Hepatocyte (in vitro differentiated cells): ENCODE results near the gene DIRAS1. TPM values are rescaled to one million over a fixed set of nuclear protein-coding genes. Genes with fewer than 3 reads are reported as not detected.

ENCODE experiments used
- DNase-seq: peaks from one replicate; pipeline ENCODE4 v3.0.0-alpha.2; 2016; ENCODE audit warnings: low spot score
- H2AFZ ChIP-seq: fragments of 200-600 bp; sonication (generic); 2 replicates; pipeline ENCODE4 v1.6.0; 2016; ENCODE audit warnings: antibody characterized with exemption, mild to moderate bottlenecking
- H3K27ac ChIP-seq: fragments of 200-600 bp; sonication (generic); 2 replicates; pipeline ENCODE4 v1.5.1; 2016; ENCODE audit warnings: mild to moderate bottlenecking
- H3K27me3 ChIP-seq: fragments of 200-600 bp; sonication (generic); 2 replicates; pipeline ENCODE4 v1.6.1; 2016
- H3K36me3 ChIP-seq: fragments of 200-600 bp; sonication (generic); replicated peaks from 2 replicates; pipeline ENCODE4 v1.5.1; 2016; ENCODE audit warnings: low read depth; ENCODE audit not compliant: insufficient read depth
- H3K4me1 ChIP-seq: fragments of 200-600 bp; sonication (generic); 2 replicates; pipeline ENCODE4 v1.5.1; 2016; ENCODE audit warnings: mild to moderate bottlenecking, moderate library complexity; ENCODE audit not compliant: insufficient read depth
- H3K4me2 ChIP-seq: fragments of 200-600 bp; sonication (generic); 2 replicates; pipeline ENCODE4 v1.6.0; 2016
- H3K4me3 ChIP-seq: fragments of 200-600 bp; sonication (generic); 2 replicates; pipeline ENCODE4 v1.5.1; 2016; ENCODE audit warnings: mild to moderate bottlenecking
- H3K79me2 ChIP-seq: fragments of 200-600 bp; sonication (generic); 2 replicates; pipeline ENCODE4 v1.6.0; 2017; ENCODE audit warnings: mild to moderate bottlenecking
- H3K9me2 ChIP-seq: fragments of 200-600 bp; sonication (generic); replicated peaks from 2 replicates; pipeline ENCODE4 v1.6.0; 2017; ENCODE audit warnings: mild to moderate bottlenecking; ENCODE audit not compliant: insufficient read depth
- H3K9me3 ChIP-seq: fragments of 200-600 bp; sonication (generic); 2 replicates; pipeline ENCODE4 v1.5.1; 2016; ENCODE audit warnings: low read depth, mild to moderate bottlenecking
- H4K20me1 ChIP-seq: fragments of 200-600 bp; sonication (generic); 2 replicates; pipeline ENCODE4 v1.6.0; 2016; ENCODE audit warnings: mild to moderate bottlenecking; ENCODE audit not compliant: insufficient read depth, poor library complexity, severe bottlenecking
- CTCF ChIP-seq: fragments of 200-600 bp; sonication (generic); IDR thresholded peaks from 2 replicates; pipeline ENCODE4 v1.5.1; 2016; ENCODE audit warnings: antibody characterized with exemption, mild to moderate bottlenecking; ENCODE audit not compliant: poor library complexity
- EZH2 ChIP-seq: fragments of 200-600 bp; sonication (generic); IDR thresholded peaks from 2 replicates; pipeline ENCODE4 v1.6.1; 2016; ENCODE audit warnings: antibody characterized with exemption, mild to moderate bottlenecking, borderline replicate concordance
- EZH2phosphoT487 ChIP-seq: fragments of 200-600 bp; sonication (generic); IDR thresholded peaks from one replicate; pipeline ENCODE4 v1.6.1; 2018; ENCODE audit warnings: antibody characterized with exemption, mild to moderate bottlenecking, low read depth, moderate library complexity; ENCODE audit not compliant: unreplicated experiment, severe bottlenecking
- WGBS: methylation state at CpG from one replicate; pipeline ENCODE4 v1.1.6; 2016; ENCODE audit warnings: low lambda C conversion rate; ENCODE audit errors: missing lambda C conversion rate; 5-methylcytosine and 5-hydroxymethylcytosine counted together
- polyA plus RNA-seq: library from polyadenylated mRNA; unstranded; fragments of >200 nt; fragmentation: Nextera tagmentation; extraction: Ambion mirVana; gene quantifications from 2 replicates; pipeline ENCODE4 v1.2.1, GENCODE V29; 2016
- total RNA-seq: library from RNA; depleted of rRNA; stranded (reverse); fragments of >200 nt; gene quantifications from 2 replicates; pipeline ENCODE4 v1.2.3, GENCODE V29; 2014

The DIRAS1 gene
- total and polyA plus RNA-seq, 2 experiments from 2014 or later: 1.5 to 2.4 TPM

- no peak for DNase-seq
- 73% methylated on average over 7 of the region's 7 CpGs for WGBS
- H3K9me3 ChIP-seq: no peaks in the 10 kb centered on the region
- no peak overlapping the region for H3K4me3 ChIP-seq
- TF ChIP-seq CTCF (no peak), EZH2 (no peak), EZH2phosphoT487 (no peak)
- H3K9me2 ChIP-seq: no peaks in the 10 kb centered on the region
- H3K27me3 ChIP-seq: peaks cover 43% of the 10 kb centered on the region
- H3K4me1 ChIP-seq: peaks cover 5% of the 10 kb centered on the region
- H3K36me3 ChIP-seq: no peaks in the 10 kb centered on the region
- H3K4me2 ChIP-seq: no peak overlapping the region
- no peak overlapping the region for H3K27ac ChIP-seq
- H4K20me1 ChIP-seq: no peaks in the 10 kb centered on the region
- H3K79me2 ChIP-seq: no peaks in the 10 kb centered on the region
- H2AFZ ChIP-seq: no peak overlapping the region
These were observed 3.0 kb upstream of the DIRAS1 start for GRCh38 chr19:2724148-2724557.

GRCh38 chr19:2723747-2724146 lies 2.6 kb upstream of the DIRAS1 start:
- no peaks in the 10 kb centered on the region for H3K9me2 ChIP-seq
- no peaks in the 10 kb centered on the region for H4K20me1 ChIP-seq
- peaks cover 5% of the 10 kb centered on the region for H3K4me1 ChIP-seq
- no peak overlapping the region for H3K27ac ChIP-seq
- no peaks in the 10 kb centered on the region for H3K79me2 ChIP-seq
- H3K27me3 ChIP-seq: peaks cover 43% of the 10 kb centered on the region
- TF ChIP-seq CTCF (no peak), EZH2 (no peak), EZH2phosphoT487 (no peak)
- H3K4me3 ChIP-seq: no peak overlapping the region
- H3K9me3 ChIP-seq: no peaks in the 10 kb centered on the region
- no peak overlapping the region for H3K4me2 ChIP-seq
- no peaks in the 10 kb centered on the region for H3K36me3 ChIP-seq
- no peak for DNase-seq
- H2AFZ ChIP-seq: no peak overlapping the region
- WGBS: 82% methylated on average over 14 of the region's 14 CpGs

- Histone ChIP-seq H3K27ac (no peak overlapping the region), H4K20me1 (no peaks in the 10 kb centered on the region), H2AFZ (no peak overlapping the region), H3K4me2 (no peak overlapping the region), H3K27me3 (peaks cover 43% of the 10 kb centered on the region), H3K4me3 (no peak overlapping the region), H3K79me2 (no peaks in the 10 kb centered on the region), H3K9me3 (no peaks in the 10 kb centered on the region), H3K9me2 (no peaks in the 10 kb centered on the region), H3K36me3 (no peaks in the 10 kb centered on the region), H3K4me1 (peaks cover 5% of the 10 kb centered on the region)
- WGBS: 88% methylated on average over 13 of the region's 13 CpGs
- no peak for DNase-seq
- TF ChIP-seq EZH2phosphoT487 (no peak), CTCF (no peak), EZH2 (no peak)
These were observed 2.2 kb upstream of the DIRAS1 start for GRCh38 chr19:2723345-2723715.
